ENCODE measurements around the gene GPR89B.
"Not testable (repeated sequence)": the region's sequence is repeated elsewhere in the genome, so short reads cannot be mapped to it uniquely, and the experiment has no call there.

DNA sequence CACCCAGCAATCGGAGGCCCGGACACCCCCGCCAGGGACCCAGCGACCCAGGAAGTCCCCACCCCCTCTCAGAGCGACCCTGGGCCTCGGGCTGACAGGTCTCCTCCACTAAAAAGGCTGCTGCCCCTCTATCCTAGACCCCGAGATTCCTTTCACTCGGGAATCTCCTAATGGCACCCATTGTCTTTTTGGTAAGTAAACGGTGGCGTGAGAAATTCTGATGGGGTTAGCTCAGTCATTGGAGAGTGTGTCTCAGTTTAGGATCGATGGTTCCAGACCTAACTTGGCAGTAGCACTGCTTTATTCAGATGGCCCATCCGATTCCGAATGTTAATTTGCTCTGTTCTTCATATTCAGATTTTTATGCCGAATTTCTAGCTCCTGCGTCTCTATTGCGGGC is 104.9 kb downstream of the GPR89B start:
- TF ChIP-seq, protein P1, sequence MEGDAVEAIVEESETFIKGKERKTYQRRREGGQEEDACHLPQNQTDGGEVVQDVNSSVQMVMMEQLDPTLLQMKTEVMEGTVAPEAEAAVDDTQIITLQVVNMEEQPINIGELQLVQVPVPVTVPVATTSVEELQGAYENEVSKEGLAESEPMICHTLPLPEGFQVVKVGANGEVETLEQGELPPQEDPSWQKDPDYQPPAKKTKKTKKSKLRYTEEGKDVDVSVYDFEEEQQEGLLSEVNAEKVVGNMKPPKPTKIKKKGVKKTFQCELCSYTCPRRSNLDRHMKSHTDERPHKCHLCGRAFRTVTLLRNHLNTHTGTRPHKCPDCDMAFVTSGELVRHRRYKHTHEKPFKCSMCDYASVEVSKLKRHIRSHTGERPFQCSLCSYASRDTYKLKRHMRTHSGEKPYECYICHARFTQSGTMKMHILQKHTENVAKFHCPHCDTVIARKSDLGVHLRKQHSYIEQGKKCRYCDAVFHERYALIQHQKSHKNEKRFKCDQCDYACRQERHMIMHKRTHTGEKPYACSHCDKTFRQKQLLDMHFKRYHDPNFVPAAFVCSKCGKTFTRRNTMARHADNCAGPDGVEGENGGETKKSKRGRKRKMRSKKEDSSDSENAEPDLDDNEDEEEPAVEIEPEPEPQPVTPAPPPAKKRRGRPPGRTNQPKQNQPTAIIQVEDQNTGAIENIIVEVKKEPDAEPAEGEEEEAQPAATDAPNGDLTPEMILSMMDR (IDR thresholded peaks at IDR 0.05; ENCODE audit: low read length): not testable (repeated sequence)
- not testable (repeated sequence) for TF ChIP-seq EZH2 (IDR thresholded peaks at IDR 0.05; ENCODE audit: borderline replicate concordance, low read length)
